COLO668 (cell line): ENCODE data around the gene MROH7.

ENCODE experiments used
- DNase-seq: peaks from one replicate; lab custom pipeline; 2025; ENCODE audit not compliant: unreplicated experiment; lab: John Stamatoyannopoulos, UW

The MROH7 gene

GRCh38 chr1:54649130-54649898 is 7.7 kb downstream of the MROH7 start:
- no peak for DNase-seq

- DNase-seq = no peak
These were observed 8.3 kb downstream of the MROH7 start for GRCh38 chr1:54649921-54650320.

GRCh38 chr1:54650417-54650816 is 8.8 kb downstream of the MROH7 start:
- no peak for DNase-seq

GRCh38 chr1:54651608-54652007 is 10.0 kb downstream of the MROH7 start:
- DNase-seq = no peak

GRCh38 chr1:54652168-54652567 is 10.6 kb downstream of the MROH7 start:
- DNase-seq = no peak

GRCh38 chr1:54653036-54653435 is 11.4 kb downstream of the MROH7 start:
- no peak for DNase-seq

- DNase-seq = no peak
These were observed 16.8 kb downstream of the MROH7 start for GRCh38 chr1:54658164-54658913.

- no peak for DNase-seq
These were observed 22.1 kb downstream of the MROH7 start for GRCh38 chr1:54663725-54664124.

GRCh38 chr1:54664364-54664763 is 22.8 kb downstream of the MROH7 start:
- no peak for DNase-seq

- no peak for DNase-seq
These were observed 24.3 kb downstream of the MROH7 start for GRCh38 chr1:54665852-54666251.

GRCh38 chr1:54666333-54666732 is 24.7 kb downstream of the MROH7 start:
- DNase-seq = no peak

GRCh38 chr1:54667797-54668196 is 26.2 kb downstream of the MROH7 start:
- DNase-seq = no peak

GRCh38 chr1:54668567-54668966 is 27.0 kb downstream of the MROH7 start:
- DNase-seq = no peak

GRCh38 chr1:54671985-54672608 is 30.5 kb downstream of the MROH7 start:
- DNase-seq = peak; percentile 70

GRCh38 chr1:54678776-54679643 is 37.4 kb downstream of the MROH7 start:
- no peak for DNase-seq

GRCh38 chr1:54679706-54680105 is 38.1 kb downstream of the MROH7 start:
- no peak for DNase-seq

- no peak for DNase-seq
These were observed 38.8 kb downstream of the MROH7 start for GRCh38 chr1:54680387-54680786.

GRCh38 chr1:54681358-54681757 is 39.8 kb downstream of the MROH7 start:
- DNase-seq = peak; percentile 38

- no peak for DNase-seq
These were observed 41.9 kb downstream of the MROH7 start for GRCh38 chr1:54683453-54683852.

GRCh38 chr1:54685335-54685905 is 43.8 kb downstream of the MROH7 start:
- no peak for DNase-seq

- DNase-seq = no peak
These were observed 44.6 kb downstream of the MROH7 start for GRCh38 chr1:54686155-54686554.
